CD14-positive monocyte (primary cell): ENCODE measurements around the gene RBM42. TPM values are rescaled to one million over a fixed set of nuclear protein-coding genes. Genes with fewer than 3 reads are reported as not detected.

Source experiments
- DNase-seq, 3 donors: peaks; one replicate each; pipeline ENCODE4 v3.0.0-alpha.2; 2011 to 2022
- H2AFZ ChIP-seq: 2 replicates; pipeline ENCODE4 v1.6.0; 2012; ENCODE audit warnings: mild to moderate bottlenecking, low read depth, low read length, inconsistent platforms; ENCODE audit not compliant: insufficient read depth, poor library complexity, severe bottlenecking
- H3K27ac ChIP-seq, 2 donors: 1 replicate in 1 of 2; 2 replicates in 1 of 2; pipeline ENCODE4 v1.5.1; 2012 to 2013; ENCODE audit warnings: low read length in 2 of 2, control low read depth in 1 of 2, inconsistent platforms in 1 of 2, low read depth in 1 of 2, mild to moderate bottlenecking in 1 of 2
- H3K27me3 ChIP-seq, 2 donors: one replicate each; pipeline versions ENCODE4 v1.6.0 to v1.6.1; 2011 to 2013; ENCODE audit warnings: low read length in 2 of 2; ENCODE audit not compliant: control insufficient read depth in 2 of 2, insufficient read depth in 2 of 2
- H3K36me3 ChIP-seq, 2 donors: replicated peaks in 1 of 2; 1 replicate in 1 of 2; 2 replicates in 1 of 2; pipeline versions ENCODE4 v1.5.1 to v1.6.1; 2012 to 2013; ENCODE audit warnings: low read length in 2 of 2, control low read depth in 1 of 2, inconsistent platforms in 1 of 2, mild to moderate bottlenecking in 1 of 2; ENCODE audit not compliant: insufficient read depth in 2 of 2, control insufficient read depth in 1 of 2
- H3K4me1 ChIP-seq, 2 donors: 1 replicate in 1 of 2; 2 replicates in 1 of 2; pipeline versions ENCODE4 v1.5.1 to v1.6.1; 2012 to 2013; ENCODE audit warnings: low read length in 2 of 2, control low read depth in 1 of 2, inconsistent platforms in 1 of 2, mild to moderate bottlenecking in 1 of 2, moderate library complexity in 1 of 2; ENCODE audit not compliant: insufficient read depth in 2 of 2, control insufficient read depth in 1 of 2
- H3K4me2 ChIP-seq: replicated peaks from 2 replicates; pipeline ENCODE3; 2012; ENCODE audit warnings: low read length, moderate library complexity, mild to moderate bottlenecking; ENCODE audit not compliant: poor library complexity, severe bottlenecking; ENCODE audit errors: extremely low read depth
- H3K4me3 ChIP-seq, 3 experiments: fragments of 200-600 bp in 1 of 3; sonication (generic) in 1 of 3; replicated peaks in 1 of 3; 1 replicate in 2 of 3; 2 replicates in 1 of 3; pipeline ENCODE4 v1.5.1; 2011 to 2013; ENCODE audit warnings: low read length in 3 of 3, mild to moderate bottlenecking in 3 of 3, control low read depth in 2 of 3, low read depth in 2 of 3, inconsistent platforms in 1 of 3, moderate library complexity in 1 of 3
- H3K79me2 ChIP-seq: 2 replicates; pipeline ENCODE4 v1.6.0; 2012; ENCODE audit warnings: mild to moderate bottlenecking, control low read depth, inconsistent platforms, low read length, moderate library complexity; ENCODE audit not compliant: insufficient read depth
- H3K9ac ChIP-seq: 2 replicates; pipeline ENCODE4 v1.6.0; 2017; ENCODE audit warnings: low read length, mild to moderate bottlenecking; ENCODE audit not compliant: insufficient read depth, poor library complexity, severe bottlenecking
- H3K9me3 ChIP-seq, 2 donors: replicated peaks in 1 of 2; 1 replicate in 1 of 2; 2 replicates in 1 of 2; pipeline versions ENCODE4 v1.5.1 to v1.6.1; 2012 to 2013; ENCODE audit warnings: low read length in 2 of 2, control low read depth in 1 of 2; ENCODE audit not compliant: control insufficient read depth in 1 of 2, insufficient read depth in 1 of 2
- H4K20me1 ChIP-seq: 2 replicates; pipeline ENCODE4 v1.6.0; 2012; ENCODE audit warnings: mild to moderate bottlenecking, low read length, control low read depth, moderate library complexity; ENCODE audit not compliant: insufficient read depth
- H3K27ac Mint-ChIP-seq, 7 donors: one replicate each; pipeline ENCODE4 v1.8.0; 2020; ENCODE audit warnings: mild to moderate bottlenecking in 7 of 7, mixed read lengths in 7 of 7, moderate library complexity in 6 of 7, inconsistent platforms in 2 of 7
- H3K27me3 Mint-ChIP-seq, 3 donors: one replicate each; pipeline ENCODE4 v1.8.0; 2021 to 2022; ENCODE audit warnings: low read depth in 3 of 3, mild to moderate bottlenecking in 3 of 3, mixed read lengths in 3 of 3, moderate library complexity in 3 of 3, inconsistent platforms in 1 of 3
- H3K36me3 Mint-ChIP-seq, 2 donors: one replicate each; pipeline ENCODE4 v1.8.0; 2020; ENCODE audit warnings: mixed read lengths in 2 of 2, inconsistent platforms in 1 of 2, mild to moderate bottlenecking in 1 of 2
- H3K4me1 Mint-ChIP-seq: one replicate; pipeline ENCODE4 v1.8.0; 2020; ENCODE audit warnings: mild to moderate bottlenecking, mixed read lengths
- H3K4me3 Mint-ChIP-seq, 2 donors: one replicate each; pipeline ENCODE4 v1.8.0; 2020; ENCODE audit warnings: mild to moderate bottlenecking in 2 of 2, mixed read lengths in 2 of 2, moderate library complexity in 1 of 2
- H3K9me3 Mint-ChIP-seq, 7 donors: one replicate each; pipeline ENCODE4 v1.8.0; 2020 to 2022; ENCODE audit warnings: mixed read lengths in 7 of 7, mild to moderate bottlenecking in 6 of 7, moderate library complexity in 6 of 7, inconsistent platforms in 2 of 7
- CTCF ChIP-seq: fragments of 200-600 bp; IDR thresholded peaks from one replicate; pipeline ENCODE4 v1.8.0; 2022; ENCODE audit warnings: antibody characterized with exemption, mild to moderate bottlenecking
- WGBS: methylation state at CpG from one replicate; pipeline ENCODE4 v1.1.5; 2013; ENCODE audit warnings: missing lambda C conversion rate; ENCODE audit not compliant: insufficient coverage; 5-methylcytosine and 5-hydroxymethylcytosine counted together
- intact Hi-C, 2 donors: fragments of 100-400 bp; cut with micrococcal nuclease; formaldehyde crosslinking; loops; one replicate each; pipeline versions ENCODE4 v1.15.0 to v1.15.1; 2023
- polyA plus RNA-seq, 3 donors: library from polyadenylated mRNA; depleted of rRNA in 1 of 3; unstranded in 2 of 3; stranded (reverse) in 1 of 3; fragments of 300-500 nt in 2 of 3; fragments of >200 nt in 1 of 3; fragmentation: Illumina TruSeq in 2 of 3; gene quantifications; 1 replicate in 2 of 3; 2 replicates in 1 of 3; pipeline ENCODE4 v1.2.3, GENCODE V29; 2012 to 2021

The RBM42 gene
- polyA plus RNA-seq, 3 donors, result 29.5 to 53.3 (median 50.3) TPM

GRCh38 chr19:35612559-35613321 is 16.1 kb upstream of the RBM42 start, which contains the start of gene HAUS5:
Gene HAUS5, plus strand, starts transcription at chr19:35612735. Its CDS starts 60 bp downstream, at chr19:35612795.
- Histone ChIP-seq H3K27me3 (no peaks in the 10 kb centered on the region), H3K79me2 (peaks cover 9% of the 10 kb centered on the region), H3K9me3 (peaks cover 11% of the 10 kb centered on the region in 2 donors), H2AFZ (peak within 1 kb of the TSS; percentile 100), H4K20me1 (no peaks in the 10 kb centered on the region), H3K4me2 (peak within 1 kb of the TSS; percentile 100), H3K36me3 (peaks cover 3 to 10% of the 10 kb centered on the region in 2 donors), H3K4me1 (peaks cover 30 to 35% of the 10 kb centered on the region in 2 donors), H3K9ac (peak within 1 kb of the TSS; percentile 47), H3K4me3 (peak within 1 kb of the TSS; percentile 72 to 96 (median 83)), H3K27ac (peak within 1 kb of the TSS; percentile 7 to 73)
- H3K4me1 Mint-ChIP-seq, result peaks cover 30% of the 10 kb centered on the region
- peaks cover 12 to 13% of the 10 kb centered on the region in 2 donors for H3K36me3 Mint-ChIP-seq
- WGBS, result 0% methylated on average over 39 of the region's 47 CpGs
- TF ChIP-seq CTCF, result no peak
- intact Hi-C loops, result loop anchor here in 1 of 2 donors (2.0 to 5.0 kb wide), 2 partner anchors 16 to 35 kb away; partner anchors contain the start of genes COX6B1 and RBM42
- DNase-seq, result peak; percentile 87 to 94 (median 93)
- H3K4me3 Mint-ChIP-seq, result peak within 1 kb of the TSS; percentile 76
- H3K9me3 Mint-ChIP-seq, result peaks cover 9 to 18% (median 16%) of the 10 kb centered on the region in 7 donors
- H3K27ac Mint-ChIP-seq, result peak within 1 kb of the TSS; percentile 41 to 87 (median 75)
- H3K27me3 Mint-ChIP-seq, result peaks cover 0 to 6% (median 2%) of the 10 kb centered on the region in 3 donors

GRCh38 chr19:35613574-35613973 is 15.3 kb upstream of the RBM42 start:
- 86% methylated on average over 1 of the region's 1 CpG for whole genome bisulfite sequencing

More at GRCh38 chr19:35613574-35613973, 15.3 kb upstream of the RBM42 start:
- H3K4me1 Mint-ChIP-seq, result peaks cover 29% of the 10 kb centered on the region
- Histone ChIP-seq H3K4me1 (peaks cover 30 to 35% of the 10 kb centered on the region in 2 donors), H3K27ac (no peak overlapping the region), H3K9ac (no peak overlapping the region), H3K4me2 (no peak overlapping the region), H4K20me1 (no peaks in the 10 kb centered on the region), H3K4me3 (peak overlapping the region in 1 of 3 experiments; percentile 96), H3K9me3 (peaks cover 3 to 6% of the 10 kb centered on the region in 2 donors), H3K79me2 (peaks cover 9% of the 10 kb centered on the region), H2AFZ (no peak overlapping the region), H3K36me3 (peaks cover 3 to 13% of the 10 kb centered on the region in 2 donors), H3K27me3 (no peaks in the 10 kb centered on the region)
- no peak for TF ChIP-seq CTCF
- intact Hi-C loops, result loop anchor here in 1 of 2 donors (2.0 to 5.0 kb wide), 2 partner anchors 15 to 34 kb away; partner anchors contain the start of genes COX6B1 and RBM42
- H3K27me3 Mint-ChIP-seq, result peaks cover 0 to 6% (median 2%) of the 10 kb centered on the region in 3 donors
- peaks cover 12% of the 10 kb centered on the region in 2 donors for H3K36me3 Mint-ChIP-seq
- H3K27ac Mint-ChIP-seq, result no peak overlapping the region
- DNase-seq, result no peak
- peak overlapping the region in 1 of 2 donors; percentile 76 for H3K4me3 Mint-ChIP-seq
- H3K9me3 Mint-ChIP-seq, result peaks cover 3 to 9% (median 8%) of the 10 kb centered on the region in 7 donors
